ENCODE data around the gene PTPRK. TPM values are rescaled to one million over a fixed set of nuclear protein-coding genes. Genes with fewer than 3 reads are reported as not detected.

Gene PTPRK
- total RNA-seq, 1 experiment from 2014 or later = 89.3 TPM

DNA sequence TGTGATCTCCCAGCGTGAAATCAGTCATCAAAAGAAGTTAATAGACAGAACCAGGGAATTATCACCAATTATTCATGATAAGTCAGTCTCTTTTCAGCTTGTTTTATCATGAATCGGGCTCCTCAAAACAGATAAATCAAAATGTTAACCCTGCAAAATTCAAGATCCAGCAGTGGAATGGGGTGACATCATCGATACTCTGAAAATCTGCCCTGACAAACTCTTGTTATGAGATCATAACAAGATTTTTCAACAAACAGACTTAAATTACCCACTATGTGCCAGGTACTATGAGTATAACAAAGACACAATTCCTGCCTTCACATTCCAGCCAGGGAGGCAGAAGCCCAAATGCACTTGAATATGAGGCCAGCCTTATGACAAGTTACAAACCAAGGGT is 64.4 kb downstream of the PTPRK start:
- 0 out of 2 replicates have a peak, but pooled peaks cover 11% of the 10 kb centered on the region for H3K36me3 ChIP-seq (ENCODE audit: low read depth)
- BruUV-seq (replicated peaks) = no TSS peak
- no peak for TF ChIP-seq EZH2 (IDR thresholded peaks at IDR 0.05; ENCODE audit: low read depth)
- TF ChIP-seq, protein P1, sequence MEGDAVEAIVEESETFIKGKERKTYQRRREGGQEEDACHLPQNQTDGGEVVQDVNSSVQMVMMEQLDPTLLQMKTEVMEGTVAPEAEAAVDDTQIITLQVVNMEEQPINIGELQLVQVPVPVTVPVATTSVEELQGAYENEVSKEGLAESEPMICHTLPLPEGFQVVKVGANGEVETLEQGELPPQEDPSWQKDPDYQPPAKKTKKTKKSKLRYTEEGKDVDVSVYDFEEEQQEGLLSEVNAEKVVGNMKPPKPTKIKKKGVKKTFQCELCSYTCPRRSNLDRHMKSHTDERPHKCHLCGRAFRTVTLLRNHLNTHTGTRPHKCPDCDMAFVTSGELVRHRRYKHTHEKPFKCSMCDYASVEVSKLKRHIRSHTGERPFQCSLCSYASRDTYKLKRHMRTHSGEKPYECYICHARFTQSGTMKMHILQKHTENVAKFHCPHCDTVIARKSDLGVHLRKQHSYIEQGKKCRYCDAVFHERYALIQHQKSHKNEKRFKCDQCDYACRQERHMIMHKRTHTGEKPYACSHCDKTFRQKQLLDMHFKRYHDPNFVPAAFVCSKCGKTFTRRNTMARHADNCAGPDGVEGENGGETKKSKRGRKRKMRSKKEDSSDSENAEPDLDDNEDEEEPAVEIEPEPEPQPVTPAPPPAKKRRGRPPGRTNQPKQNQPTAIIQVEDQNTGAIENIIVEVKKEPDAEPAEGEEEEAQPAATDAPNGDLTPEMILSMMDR (conservative IDR thresholded peaks at IDR 0.05) = no peak
- ChIA-PET CTCF (no interaction called here), POLR2A (ENCODE audit: unreplicated experiment) (no interaction called here)
- peaks cover 78% of the 10 kb centered on the region for H3K79me2 ChIP-seq (ENCODE audit: low read depth)
- no peaks in the 10 kb centered on the region for H3K9me2 ChIP-seq (ENCODE audit: insufficient read depth)
- no peak overlapping the region for H3K4me2 ChIP-seq
- no peak for DNase-seq
- 0 out of 2 replicates have a peak, but pooled peaks cover 5% of the 10 kb centered on the region for H3F3A ChIP-seq (ENCODE audit: insufficient read depth, low read depth)
- H4K20me1 ChIP-seq (ENCODE audit: insufficient read depth) = 0 out of 2 replicates have a peak, but pooled peaks cover 9% of the 10 kb centered on the region
- H3K4me3 ChIP-seq = no peak overlapping the region
- H2AFZ ChIP-seq = no peak overlapping the region
- intact Hi-C loops (cut with micrococcal nuclease; ENCODE audit: unreplicated experiment) = no loop called here
- H3K27ac ChIP-seq = no peak overlapping the region
- H3K9me3 ChIP-seq (ENCODE audit: insufficient read depth, low read depth) = no peaks in the 10 kb centered on the region
- no peaks in the 10 kb centered on the region for H3K4me1 ChIP-seq (replicated peaks; ENCODE audit: insufficient read depth)
- no peaks in the 10 kb centered on the region for H3K27me3 ChIP-seq (ENCODE audit: insufficient read depth, low read depth)

DNA sequence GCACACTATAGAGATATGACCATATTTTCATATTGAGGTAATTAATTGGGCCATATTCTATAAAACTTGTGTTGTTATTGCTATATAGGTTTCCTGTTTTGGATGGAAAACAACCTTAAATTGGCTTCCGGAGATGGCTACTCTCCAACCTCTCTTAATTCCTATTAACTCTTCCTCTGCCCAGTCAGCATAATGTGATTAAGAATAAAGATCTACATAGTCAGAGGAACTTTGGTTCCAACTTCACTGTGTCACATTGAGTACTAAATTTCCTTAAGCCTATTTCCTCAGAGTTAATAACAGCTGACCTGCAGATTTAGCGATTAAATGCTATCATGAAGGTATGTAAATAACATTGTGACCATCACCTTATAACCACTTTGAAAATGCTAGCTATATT is 67.7 kb downstream of the PTPRK start:
- no peaks in the 10 kb centered on the region for H3K4me1 ChIP-seq (replicated peaks; ENCODE audit: insufficient read depth)
- no peaks in the 10 kb centered on the region for H3K27me3 ChIP-seq (ENCODE audit: insufficient read depth, low read depth)
- BruUV-seq (replicated peaks) = no TSS peak
- TF ChIP-seq, protein P1 (conservative IDR thresholded peaks at IDR 0.05) = no peak
- no peak for TF ChIP-seq EZH2 (IDR thresholded peaks at IDR 0.05; ENCODE audit: low read depth)
- 0 out of 2 replicates have a peak, but pooled peaks cover 9% of the 10 kb centered on the region for H4K20me1 ChIP-seq (ENCODE audit: insufficient read depth)
- no peak overlapping the region for H3K4me3 ChIP-seq
- no peak for DNase-seq
- ChIA-PET CTCF (no interaction called here), POLR2A (ENCODE audit: unreplicated experiment) (no interaction called here)
- no peak overlapping the region for H2AFZ ChIP-seq
- H3K36me3 ChIP-seq (ENCODE audit: low read depth) = 0 out of 2 replicates have a peak, but pooled peaks cover 2% of the 10 kb centered on the region
- H3F3A ChIP-seq (ENCODE audit: insufficient read depth, low read depth) = 0 out of 2 replicates have a peak, but pooled peaks cover 5% of the 10 kb centered on the region
- H3K79me2 ChIP-seq (ENCODE audit: low read depth) = peaks cover 52% of the 10 kb centered on the region
- no peak overlapping the region for H3K4me2 ChIP-seq
- H3K9me3 ChIP-seq (ENCODE audit: insufficient read depth, low read depth) = no peaks in the 10 kb centered on the region
- intact Hi-C loops (cut with micrococcal nuclease; ENCODE audit: unreplicated experiment) = no loop called here
- H3K9me2 ChIP-seq (ENCODE audit: insufficient read depth) = no peaks in the 10 kb centered on the region
- no peak overlapping the region for H3K27ac ChIP-seq

DNA sequence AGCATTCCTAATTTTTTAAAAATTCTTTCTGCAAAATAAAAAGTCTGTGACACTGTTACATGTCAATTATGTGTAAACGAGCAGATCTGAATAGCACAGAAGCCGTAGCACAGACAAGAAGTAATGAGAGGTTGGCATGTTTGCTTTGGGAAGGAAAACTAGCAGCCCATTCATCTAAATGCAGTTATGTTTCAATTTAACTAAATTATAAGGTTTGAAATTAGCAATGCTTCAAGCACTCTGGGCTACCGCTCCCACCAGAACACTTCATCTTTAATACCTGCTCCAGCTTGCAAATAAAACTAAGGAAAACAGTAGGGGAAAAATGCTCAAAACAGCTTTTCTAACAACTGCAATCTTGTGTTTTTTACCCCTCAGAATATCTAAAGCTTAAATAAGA is 73.9 kb downstream of the PTPRK start:
- H3K4me1 ChIP-seq (replicated peaks; ENCODE audit: insufficient read depth) = 0 out of 2 replicates have a peak, but pooled peaks cover 5% of the 10 kb centered on the region
- DNase-seq = no peak
- no peak overlapping the region for H3K27ac ChIP-seq
- intact Hi-C loops (cut with micrococcal nuclease; ENCODE audit: unreplicated experiment) = no loop called here
- H2AFZ ChIP-seq = no peak overlapping the region
- no peaks in the 10 kb centered on the region for H3K27me3 ChIP-seq (ENCODE audit: insufficient read depth, low read depth)
- H4K20me1 ChIP-seq (ENCODE audit: insufficient read depth) = no peaks in the 10 kb centered on the region
- H3K4me3 ChIP-seq = no peak overlapping the region
- no peaks in the 10 kb centered on the region for H3K9me3 ChIP-seq (ENCODE audit: insufficient read depth, low read depth)
- H3K79me2 ChIP-seq (ENCODE audit: low read depth) = peaks cover 29% of the 10 kb centered on the region; the same call in 1 of the 2 replicates
- H3K9me2 ChIP-seq (ENCODE audit: insufficient read depth) = 0 out of 2 replicates have a peak, but pooled peaks cover 4% of the 10 kb centered on the region
- ChIA-PET CTCF (no interaction called here), POLR2A (ENCODE audit: unreplicated experiment) (interaction anchor here (0.6 kb wide), 1 partner anchor 262 kb away, joined by 3 read pairs; no protein-coding TSS in a partner anchor)
- BruUV-seq (replicated peaks) = no TSS peak
- no peaks in the 10 kb centered on the region for H3K36me3 ChIP-seq (ENCODE audit: low read depth)
- TF ChIP-seq, protein P1 (conservative IDR thresholded peaks at IDR 0.05) = no peak
- no peak overlapping the region for H3K4me2 ChIP-seq
- H3F3A ChIP-seq (ENCODE audit: insufficient read depth, low read depth) = no peaks in the 10 kb centered on the region; the same call in 1 of the 2 replicates
